Ishikawa (cell line): Measurements from ENCODE around the gene KIF15.

ENCODE experiments used
- CEBPB ChIP-seq: IDR thresholded peaks from 2 replicates; pipeline ENCODE4 v1.6.1; 2012
- CREB1 ChIP-seq: IDR thresholded peaks from 2 replicates; pipeline ENCODE4 v1.6.1; 2012; ENCODE audit warnings: low read depth
- EGR1 ChIP-seq: IDR thresholded peaks from 2 replicates; pipeline ENCODE4 v1.6.1; 2012
- EP300 ChIP-seq: IDR thresholded peaks from 2 replicates; pipeline ENCODE4 v1.6.1; 2012; ENCODE audit warnings: borderline replicate concordance
- FOXM1 ChIP-seq: IDR thresholded peaks from 2 replicates; pipeline ENCODE4 v1.6.1; 2012; ENCODE audit warnings: low read depth, borderline replicate concordance
- MAX ChIP-seq: IDR thresholded peaks from 2 replicates; pipeline ENCODE4 v1.6.1; 2012
- NFIC ChIP-seq: IDR thresholded peaks from 2 replicates; pipeline ENCODE4 v1.6.1; 2012
- RAD21 ChIP-seq: IDR thresholded peaks from 2 replicates; pipeline ENCODE4 v1.6.1; 2012; ENCODE audit warnings: low read depth
- REST ChIP-seq: IDR thresholded peaks from 2 replicates; pipeline ENCODE4 v1.6.1; 2012; ENCODE audit warnings: low read depth, mild to moderate bottlenecking
- TAF1 ChIP-seq: IDR thresholded peaks from 2 replicates; pipeline ENCODE4 v1.6.1; 2012; ENCODE audit warnings: low read depth, mild to moderate bottlenecking
- TCF12 ChIP-seq: IDR thresholded peaks from 2 replicates; pipeline ENCODE4 v1.6.1; 2012; ENCODE audit warnings: low read depth
- USF1 ChIP-seq: IDR thresholded peaks from 2 replicates; pipeline ENCODE4 v1.6.1; 2012
- YY1 ChIP-seq: IDR thresholded peaks from 2 replicates; pipeline ENCODE4 v1.6.1; 2012; ENCODE audit warnings: low read depth
- ZBTB7A ChIP-seq: IDR thresholded peaks from 2 replicates; pipeline ENCODE4 v1.6.1; 2012; ENCODE audit warnings: low read depth

GRCh38 chr3:44893097-44893496 is 131.5 kb downstream of the KIF15 start:
- no peak for TF ChIP-seq FOXM1
- TF ChIP-seq TCF12: no peak
- no peak for TF ChIP-seq CEBPB
- TF ChIP-seq EP300: no peak
- no peak for TF ChIP-seq TAF1
- TF ChIP-seq CREB1: no peak
- TF ChIP-seq USF1: no peak
- no peak for TF ChIP-seq REST
- no peak for TF ChIP-seq EGR1
- TF ChIP-seq RAD21: no peak
- no peak for TF ChIP-seq ZBTB7A
- no peak for TF ChIP-seq NFIC
- TF ChIP-seq YY1: no peak
- TF ChIP-seq MAX: no peak
